ENCODE results near the gene C16orf92. TPM values are rescaled to one million over a fixed set of nuclear protein-coding genes. Genes with fewer than 3 reads are reported as not detected.
A peak's percentile ranks its signal among the peaks of the same experiment; 100 is the strongest.

The C16orf92 gene
- total and polyA plus RNA-seq, 2 of the 13 experiments (the other 11 are each of a cell fraction or from before 2014, with no cell fraction given): not detected

DNA sequence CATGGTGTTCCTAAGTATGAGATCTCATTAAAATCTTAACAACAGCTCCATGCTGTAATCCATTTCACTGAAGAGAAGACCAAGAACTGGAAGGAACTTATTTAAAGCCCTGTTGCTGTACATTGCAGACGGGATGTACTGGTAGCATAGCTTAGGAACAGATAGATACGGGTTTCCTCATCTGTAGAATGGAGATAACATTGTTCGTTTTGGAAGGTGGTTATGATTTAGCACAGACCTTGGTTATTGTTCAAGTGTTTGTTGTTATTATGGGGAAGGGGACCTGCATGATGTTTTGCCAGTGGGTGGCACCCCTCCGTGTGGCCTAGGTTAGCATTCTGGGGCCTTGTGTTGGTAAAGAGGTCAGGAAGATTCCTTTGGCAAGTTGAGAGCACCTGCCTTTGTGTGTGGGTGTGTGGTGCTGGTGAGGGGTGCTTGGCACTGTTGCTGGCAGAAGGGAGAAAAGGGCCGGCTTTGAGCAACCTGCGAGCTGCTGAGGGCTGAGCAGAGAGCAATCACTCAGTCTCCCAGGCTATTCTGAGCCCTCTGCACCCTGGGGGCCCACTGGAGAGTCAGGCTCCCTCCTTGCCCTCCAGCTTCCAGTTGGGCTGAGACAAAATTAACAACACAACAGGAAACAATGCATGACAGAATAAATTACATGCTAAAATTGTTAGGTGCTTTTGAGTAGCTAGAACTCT is 47.0 kb upstream of the C16orf92 start (continued):
- TF ChIP-seq, protein P1, sequence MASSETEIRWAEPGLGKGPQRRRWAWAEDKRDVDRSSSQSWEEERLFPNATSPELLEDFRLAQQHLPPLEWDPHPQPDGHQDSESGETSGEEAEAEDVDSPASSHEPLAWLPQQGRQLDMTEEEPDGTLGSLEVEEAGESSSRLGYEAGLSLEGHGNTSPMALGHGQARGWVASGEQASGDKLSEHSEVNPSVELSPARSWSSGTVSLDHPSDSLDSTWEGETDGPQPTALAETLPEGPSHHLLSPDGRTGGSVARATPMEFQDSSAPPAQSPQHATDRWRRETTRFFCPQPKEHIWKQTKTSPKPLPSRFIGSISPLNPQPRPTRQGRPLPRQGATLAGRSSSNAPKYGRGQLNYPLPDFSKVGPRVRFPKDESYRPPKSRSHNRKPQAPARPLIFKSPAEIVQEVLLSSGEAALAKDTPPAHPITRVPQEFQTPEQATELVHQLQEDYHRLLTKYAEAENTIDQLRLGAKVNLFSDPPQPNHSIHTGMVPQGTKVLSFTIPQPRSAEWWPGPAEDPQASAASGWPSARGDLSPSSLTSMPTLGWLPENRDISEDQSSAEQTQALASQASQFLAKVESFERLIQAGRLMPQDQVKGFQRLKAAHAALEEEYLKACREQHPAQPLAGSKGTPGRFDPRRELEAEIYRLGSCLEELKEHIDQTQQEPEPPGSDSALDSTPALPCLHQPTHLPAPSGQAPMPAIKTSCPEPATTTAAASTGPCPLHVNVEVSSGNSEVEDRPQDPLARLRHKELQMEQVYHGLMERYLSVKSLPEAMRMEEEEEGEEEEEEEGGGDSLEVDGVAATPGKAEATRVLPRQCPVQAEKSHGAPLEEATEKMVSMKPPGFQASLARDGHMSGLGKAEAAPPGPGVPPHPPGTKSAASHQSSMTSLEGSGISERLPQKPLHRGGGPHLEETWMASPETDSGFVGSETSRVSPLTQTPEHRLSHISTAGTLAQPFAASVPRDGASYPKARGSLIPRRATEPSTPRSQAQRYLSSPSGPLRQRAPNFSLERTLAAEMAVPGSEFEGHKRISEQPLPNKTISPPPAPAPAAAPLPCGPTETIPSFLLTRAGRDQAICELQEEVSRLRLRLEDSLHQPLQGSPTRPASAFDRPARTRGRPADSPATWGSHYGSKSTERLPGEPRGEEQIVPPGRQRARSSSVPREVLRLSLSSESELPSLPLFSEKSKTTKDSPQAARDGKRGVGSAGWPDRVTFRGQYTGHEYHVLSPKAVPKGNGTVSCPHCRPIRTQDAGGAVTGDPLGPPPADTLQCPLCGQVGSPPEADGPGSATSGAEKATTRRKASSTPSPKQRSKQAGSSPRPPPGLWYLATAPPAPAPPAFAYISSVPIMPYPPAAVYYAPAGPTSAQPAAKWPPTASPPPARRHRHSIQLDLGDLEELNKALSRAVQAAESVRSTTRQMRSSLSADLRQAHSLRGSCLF (CRISPR knock-in tag; IDR thresholded peaks at IDR 0.05; ENCODE audit: borderline replicate concordance): no peak
- no peak for TF ChIP-seq ELF3 (CRISPR knock-in tag; IDR thresholded peaks at IDR 0.05)
- no peak for TF ChIP-seq SNAPC2 (CRISPR knock-in tag; IDR thresholded peaks at IDR 0.05)
- TF ChIP-seq, protein P2, sequence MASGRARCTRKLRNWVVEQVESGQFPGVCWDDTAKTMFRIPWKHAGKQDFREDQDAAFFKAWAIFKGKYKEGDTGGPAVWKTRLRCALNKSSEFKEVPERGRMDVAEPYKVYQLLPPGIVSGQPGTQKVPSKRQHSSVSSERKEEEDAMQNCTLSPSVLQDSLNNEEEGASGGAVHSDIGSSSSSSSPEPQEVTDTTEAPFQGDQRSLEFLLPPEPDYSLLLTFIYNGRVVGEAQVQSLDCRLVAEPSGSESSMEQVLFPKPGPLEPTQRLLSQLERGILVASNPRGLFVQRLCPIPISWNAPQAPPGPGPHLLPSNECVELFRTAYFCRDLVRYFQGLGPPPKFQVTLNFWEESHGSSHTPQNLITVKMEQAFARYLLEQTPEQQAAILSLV (CRISPR knock-in tag; IDR thresholded peaks at IDR 0.05; ENCODE audit: borderline replicate concordance): no peak
- no peak for TF ChIP-seq MAFG (CRISPR knock-in tag; IDR thresholded peaks at IDR 0.05)
- peak; percentile 16; the same call in 1 of the 2 replicates for TF ChIP-seq ZNF331 (CRISPR knock-in tag; IDR thresholded peaks at IDR 0.05)
- TF ChIP-seq, protein P3, sequence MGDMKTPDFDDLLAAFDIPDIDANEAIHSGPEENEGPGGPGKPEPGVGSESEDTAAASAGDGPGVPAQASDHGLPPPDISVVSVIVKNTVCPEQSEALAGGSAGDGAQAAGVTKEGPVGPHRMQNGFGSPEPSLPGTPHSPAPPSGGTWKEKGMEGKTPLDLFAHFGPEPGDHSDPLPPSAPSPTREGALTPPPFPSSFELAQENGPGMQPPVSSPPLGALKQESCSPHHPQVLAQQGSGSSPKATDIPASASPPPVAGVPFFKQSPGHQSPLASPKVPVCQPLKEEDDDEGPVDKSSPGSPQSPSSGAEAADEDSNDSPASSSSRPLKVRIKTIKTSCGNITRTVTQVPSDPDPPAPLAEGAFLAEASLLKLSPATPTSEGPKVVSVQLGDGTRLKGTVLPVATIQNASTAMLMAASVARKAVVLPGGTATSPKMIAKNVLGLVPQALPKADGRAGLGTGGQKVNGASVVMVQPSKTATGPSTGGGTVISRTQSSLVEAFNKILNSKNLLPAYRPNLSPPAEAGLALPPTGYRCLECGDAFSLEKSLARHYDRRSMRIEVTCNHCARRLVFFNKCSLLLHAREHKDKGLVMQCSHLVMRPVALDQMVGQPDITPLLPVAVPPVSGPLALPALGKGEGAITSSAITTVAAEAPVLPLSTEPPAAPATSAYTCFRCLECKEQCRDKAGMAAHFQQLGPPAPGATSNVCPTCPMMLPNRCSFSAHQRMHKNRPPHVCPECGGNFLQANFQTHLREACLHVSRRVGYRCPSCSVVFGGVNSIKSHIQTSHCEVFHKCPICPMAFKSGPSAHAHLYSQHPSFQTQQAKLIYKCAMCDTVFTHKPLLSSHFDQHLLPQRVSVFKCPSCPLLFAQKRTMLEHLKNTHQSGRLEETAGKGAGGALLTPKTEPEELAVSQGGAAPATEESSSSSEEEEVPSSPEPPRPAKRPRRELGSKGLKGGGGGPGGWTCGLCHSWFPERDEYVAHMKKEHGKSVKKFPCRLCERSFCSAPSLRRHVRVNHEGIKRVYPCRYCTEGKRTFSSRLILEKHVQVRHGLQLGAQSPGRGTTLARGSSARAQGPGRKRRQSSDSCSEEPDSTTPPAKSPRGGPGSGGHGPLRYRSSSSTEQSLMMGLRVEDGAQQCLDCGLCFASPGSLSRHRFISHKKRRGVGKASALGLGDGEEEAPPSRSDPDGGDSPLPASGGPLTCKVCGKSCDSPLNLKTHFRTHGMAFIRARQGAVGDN (CRISPR knock-in tag; IDR thresholded peaks at IDR 0.05): 0 out of 2 replicates have a peak, but pooled peaks have one; percentile 32
- TF ChIP-seq, protein P4, sequence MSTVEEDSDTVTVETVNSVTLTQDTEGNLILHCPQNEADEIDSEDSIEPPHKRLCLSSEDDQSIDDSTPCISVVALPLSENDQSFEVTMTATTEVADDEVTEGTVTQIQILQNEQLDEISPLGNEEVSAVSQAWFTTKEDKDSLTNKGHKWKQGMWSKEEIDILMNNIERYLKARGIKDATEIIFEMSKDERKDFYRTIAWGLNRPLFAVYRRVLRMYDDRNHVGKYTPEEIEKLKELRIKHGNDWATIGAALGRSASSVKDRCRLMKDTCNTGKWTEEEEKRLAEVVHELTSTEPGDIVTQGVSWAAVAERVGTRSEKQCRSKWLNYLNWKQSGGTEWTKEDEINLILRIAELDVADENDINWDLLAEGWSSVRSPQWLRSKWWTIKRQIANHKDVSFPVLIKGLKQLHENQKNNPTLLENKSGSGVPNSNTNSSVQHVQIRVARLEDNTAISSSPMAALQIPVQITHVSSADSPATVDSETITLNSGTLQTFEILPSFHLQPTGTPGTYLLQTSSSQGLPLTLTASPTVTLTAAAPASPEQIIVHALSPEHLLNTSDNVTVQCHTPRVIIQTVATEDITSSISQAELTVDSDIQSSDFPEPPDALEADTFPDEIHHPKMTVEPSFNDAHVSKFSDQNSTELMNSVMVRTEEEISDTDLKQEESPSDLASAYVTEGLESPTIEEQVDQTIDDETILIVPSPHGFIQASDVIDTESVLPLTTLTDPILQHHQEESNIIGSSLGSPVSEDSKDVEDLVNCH (CRISPR knock-in tag; IDR thresholded peaks at IDR 0.05): no peak
- TF ChIP-seq, protein P5, sequence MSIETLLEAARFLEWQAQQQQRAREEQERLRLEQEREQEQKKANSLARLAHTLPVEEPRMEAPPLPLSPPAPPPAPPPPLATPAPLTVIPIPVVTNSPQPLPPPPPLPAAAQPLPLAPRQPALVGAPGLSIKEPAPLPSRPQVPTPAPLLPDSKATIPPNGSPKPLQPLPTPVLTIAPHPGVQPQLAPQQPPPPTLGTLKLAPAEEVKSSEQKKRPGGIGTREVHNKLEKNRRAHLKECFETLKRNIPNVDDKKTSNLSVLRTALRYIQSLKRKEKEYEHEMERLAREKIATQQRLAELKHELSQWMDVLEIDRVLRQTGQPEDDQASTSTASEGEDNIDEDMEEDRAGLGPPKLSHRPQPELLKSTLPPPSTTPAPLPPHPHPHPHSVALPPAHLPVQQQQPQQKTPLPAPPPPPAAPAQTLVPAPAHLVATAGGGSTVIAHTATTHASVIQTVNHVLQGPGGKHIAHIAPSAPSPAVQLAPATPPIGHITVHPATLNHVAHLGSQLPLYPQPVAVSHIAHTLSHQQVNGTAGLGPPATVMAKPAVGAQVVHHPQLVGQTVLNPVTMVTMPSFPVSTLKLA (IDR thresholded peaks at IDR 0.05): no peak
- TF ChIP-seq, protein P6, sequence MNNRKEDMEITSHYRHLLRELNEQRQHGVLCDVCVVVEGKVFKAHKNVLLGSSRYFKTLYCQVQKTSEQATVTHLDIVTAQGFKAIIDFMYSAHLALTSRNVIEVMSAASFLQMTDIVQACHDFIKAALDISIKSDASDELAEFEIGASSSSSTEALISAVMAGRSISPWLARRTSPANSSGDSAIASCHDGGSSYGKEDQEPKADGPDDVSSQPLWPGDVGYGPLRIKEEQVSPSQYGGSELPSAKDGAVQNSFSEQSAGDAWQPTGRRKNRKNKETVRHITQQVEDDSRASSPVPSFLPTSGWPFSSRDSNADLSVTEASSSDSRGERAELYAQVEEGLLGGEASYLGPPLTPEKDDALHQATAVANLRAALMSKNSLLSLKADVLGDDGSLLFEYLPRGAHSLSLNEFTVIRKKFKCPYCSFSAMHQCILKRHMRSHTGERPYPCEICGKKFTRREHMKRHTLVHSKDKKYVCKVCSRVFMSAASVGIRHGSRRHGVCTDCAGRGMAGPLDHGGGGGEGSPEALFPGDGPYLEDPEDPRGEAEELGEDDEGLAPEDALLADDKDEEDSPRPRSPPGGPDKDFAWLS (CRISPR knock-in tag; IDR thresholded peaks at IDR 0.05; ENCODE audit: borderline replicate concordance): no peak
- TF ChIP-seq ZNF383 (CRISPR knock-in tag; IDR thresholded peaks at IDR 0.05; ENCODE audit: borderline replicate concordance): 0 out of 2 replicates have a peak, but pooled peaks have one; percentile 64
